CD14-positive monocyte (primary cell): Measurements from ENCODE around the gene MRPL43. TPM values are rescaled to one million over a fixed set of nuclear protein-coding genes. Genes with fewer than 3 reads are reported as not detected.

Source experiments
- DNase-seq, 3 donors: peaks; one replicate each; pipeline ENCODE4 v3.0.0-alpha.2; 2011 to 2022
- H2AFZ ChIP-seq: 2 replicates; pipeline ENCODE4 v1.6.0; 2012; ENCODE audit warnings: mild to moderate bottlenecking, low read depth, low read length, inconsistent platforms; ENCODE audit not compliant: insufficient read depth, poor library complexity, severe bottlenecking
- H3K27ac ChIP-seq, 2 donors: 1 replicate in 1 of 2; 2 replicates in 1 of 2; pipeline ENCODE4 v1.5.1; 2012 to 2013; ENCODE audit warnings: low read length in 2 of 2, control low read depth in 1 of 2, inconsistent platforms in 1 of 2, low read depth in 1 of 2, mild to moderate bottlenecking in 1 of 2
- H3K27me3 ChIP-seq, 2 donors: one replicate each; pipeline versions ENCODE4 v1.6.0 to v1.6.1; 2011 to 2013; ENCODE audit warnings: low read length in 2 of 2; ENCODE audit not compliant: control insufficient read depth in 2 of 2, insufficient read depth in 2 of 2
- H3K36me3 ChIP-seq, 2 donors: replicated peaks in 1 of 2; 1 replicate in 1 of 2; 2 replicates in 1 of 2; pipeline versions ENCODE4 v1.5.1 to v1.6.1; 2012 to 2013; ENCODE audit warnings: low read length in 2 of 2, control low read depth in 1 of 2, inconsistent platforms in 1 of 2, mild to moderate bottlenecking in 1 of 2; ENCODE audit not compliant: insufficient read depth in 2 of 2, control insufficient read depth in 1 of 2
- H3K4me1 ChIP-seq, 2 donors: 1 replicate in 1 of 2; 2 replicates in 1 of 2; pipeline versions ENCODE4 v1.5.1 to v1.6.1; 2012 to 2013; ENCODE audit warnings: low read length in 2 of 2, control low read depth in 1 of 2, inconsistent platforms in 1 of 2, mild to moderate bottlenecking in 1 of 2, moderate library complexity in 1 of 2; ENCODE audit not compliant: insufficient read depth in 2 of 2, control insufficient read depth in 1 of 2
- H3K4me2 ChIP-seq: replicated peaks from 2 replicates; pipeline ENCODE3; 2012; ENCODE audit warnings: low read length, moderate library complexity, mild to moderate bottlenecking; ENCODE audit not compliant: poor library complexity, severe bottlenecking; ENCODE audit errors: extremely low read depth
- H3K4me3 ChIP-seq, 3 experiments: fragments of 200-600 bp in 1 of 3; sonication (generic) in 1 of 3; replicated peaks in 1 of 3; 1 replicate in 2 of 3; 2 replicates in 1 of 3; pipeline ENCODE4 v1.5.1; 2011 to 2013; ENCODE audit warnings: low read length in 3 of 3, mild to moderate bottlenecking in 3 of 3, control low read depth in 2 of 3, low read depth in 2 of 3, inconsistent platforms in 1 of 3, moderate library complexity in 1 of 3
- H3K79me2 ChIP-seq: 2 replicates; pipeline ENCODE4 v1.6.0; 2012; ENCODE audit warnings: mild to moderate bottlenecking, control low read depth, inconsistent platforms, low read length, moderate library complexity; ENCODE audit not compliant: insufficient read depth
- H3K9ac ChIP-seq: 2 replicates; pipeline ENCODE4 v1.6.0; 2017; ENCODE audit warnings: low read length, mild to moderate bottlenecking; ENCODE audit not compliant: insufficient read depth, poor library complexity, severe bottlenecking
- H3K9me3 ChIP-seq, 2 donors: replicated peaks in 1 of 2; 1 replicate in 1 of 2; 2 replicates in 1 of 2; pipeline versions ENCODE4 v1.5.1 to v1.6.1; 2012 to 2013; ENCODE audit warnings: low read length in 2 of 2, control low read depth in 1 of 2; ENCODE audit not compliant: control insufficient read depth in 1 of 2, insufficient read depth in 1 of 2
- H4K20me1 ChIP-seq: 2 replicates; pipeline ENCODE4 v1.6.0; 2012; ENCODE audit warnings: mild to moderate bottlenecking, low read length, control low read depth, moderate library complexity; ENCODE audit not compliant: insufficient read depth
- H3K27ac Mint-ChIP-seq, 7 donors: one replicate each; pipeline ENCODE4 v1.8.0; 2020; ENCODE audit warnings: mild to moderate bottlenecking in 7 of 7, mixed read lengths in 7 of 7, moderate library complexity in 6 of 7, inconsistent platforms in 2 of 7
- H3K27me3 Mint-ChIP-seq, 3 donors: one replicate each; pipeline ENCODE4 v1.8.0; 2021 to 2022; ENCODE audit warnings: low read depth in 3 of 3, mild to moderate bottlenecking in 3 of 3, mixed read lengths in 3 of 3, moderate library complexity in 3 of 3, inconsistent platforms in 1 of 3
- H3K36me3 Mint-ChIP-seq, 2 donors: one replicate each; pipeline ENCODE4 v1.8.0; 2020; ENCODE audit warnings: mixed read lengths in 2 of 2, inconsistent platforms in 1 of 2, mild to moderate bottlenecking in 1 of 2
- H3K4me1 Mint-ChIP-seq: one replicate; pipeline ENCODE4 v1.8.0; 2020; ENCODE audit warnings: mild to moderate bottlenecking, mixed read lengths
- H3K4me3 Mint-ChIP-seq, 2 donors: one replicate each; pipeline ENCODE4 v1.8.0; 2020; ENCODE audit warnings: mild to moderate bottlenecking in 2 of 2, mixed read lengths in 2 of 2, moderate library complexity in 1 of 2
- H3K9me3 Mint-ChIP-seq, 7 donors: one replicate each; pipeline ENCODE4 v1.8.0; 2020 to 2022; ENCODE audit warnings: mixed read lengths in 7 of 7, mild to moderate bottlenecking in 6 of 7, moderate library complexity in 6 of 7, inconsistent platforms in 2 of 7
- WGBS: methylation state at CpG from one replicate; pipeline ENCODE4 v1.1.5; 2013; ENCODE audit warnings: missing lambda C conversion rate; ENCODE audit not compliant: insufficient coverage; 5-methylcytosine and 5-hydroxymethylcytosine counted together
- intact Hi-C, 2 donors: fragments of 100-400 bp; cut with micrococcal nuclease; formaldehyde crosslinking; loops; one replicate each; pipeline versions ENCODE4 v1.15.0 to v1.15.1; 2023
- polyA plus RNA-seq, 3 donors: library from polyadenylated mRNA; depleted of rRNA in 1 of 3; unstranded in 2 of 3; stranded (reverse) in 1 of 3; fragments of 300-500 nt in 2 of 3; fragments of >200 nt in 1 of 3; fragmentation: Illumina TruSeq in 2 of 3; gene quantifications; 1 replicate in 2 of 3; 2 replicates in 1 of 3; pipeline ENCODE4 v1.2.3, GENCODE V29; 2012 to 2021
- TF ChIP-seq, protein P1 (sequence below): fragments of 200-600 bp; IDR thresholded peaks from one replicate; pipeline ENCODE4 v1.8.0; 2022; ENCODE audit warnings: antibody characterized with exemption, mild to moderate bottlenecking

Gene MRPL43
- polyA plus RNA-seq, 3 donors, result 69.5 to 123 (median 98.0) TPM

DNA sequence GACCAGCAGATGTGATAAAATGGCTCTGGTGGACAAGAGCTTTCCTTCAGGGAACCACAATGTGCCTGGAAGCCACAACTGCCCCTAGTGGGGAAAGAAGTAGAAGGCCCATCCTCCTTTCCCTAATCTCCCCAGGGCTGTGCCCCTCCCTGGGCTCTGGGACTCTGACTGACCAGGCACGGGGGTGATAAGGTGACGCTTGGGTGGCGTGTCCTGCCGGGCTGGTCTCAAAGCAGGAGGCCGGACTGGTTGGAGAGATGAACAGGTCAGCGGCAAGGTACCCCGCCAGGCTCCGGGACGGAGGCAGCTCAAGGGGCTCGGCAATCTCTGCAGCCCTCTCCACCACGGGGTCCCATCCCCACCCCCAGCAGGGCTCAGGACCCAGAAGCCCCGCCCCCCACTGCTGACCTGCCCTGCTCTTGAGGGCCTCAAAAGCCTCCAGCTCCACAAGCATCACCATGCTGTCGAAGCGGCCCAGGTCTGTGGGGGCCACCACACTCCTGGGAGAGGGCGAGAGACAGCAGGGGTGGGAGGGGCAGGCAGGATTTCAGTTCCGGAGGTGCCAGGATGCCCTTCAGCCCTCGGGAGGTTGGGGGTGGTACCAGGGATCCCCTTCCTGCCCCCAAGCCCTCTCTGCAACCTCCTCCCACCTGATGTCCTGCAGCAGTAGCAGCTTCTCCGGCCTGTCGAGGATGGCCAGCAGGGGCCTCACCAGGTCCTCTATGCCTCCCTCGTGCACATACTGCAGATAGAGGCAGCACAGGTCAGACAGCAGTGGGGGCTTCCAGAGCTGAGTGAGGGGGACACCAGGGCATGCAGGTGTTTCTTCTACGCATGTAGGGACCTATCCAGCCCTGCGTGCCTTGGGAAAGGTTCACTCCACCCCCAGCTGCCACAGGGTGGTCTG is 24.5 kb upstream of the MRPL43 start:
- peaks cover 3 to 18% (median 16%) of the 10 kb centered on the region in 3 donors for H3K27me3 Mint-ChIP-seq
- Histone ChIP-seq H3K27ac (no peak overlapping the region), H3K4me2 (no peak overlapping the region), H3K36me3 (no peaks in the 10 kb centered on the region), H2AFZ (no peak overlapping the region), H3K4me1 (peaks cover 5 to 8% of the 10 kb centered on the region in 2 donors), H4K20me1 (no peaks in the 10 kb centered on the region), H3K79me2 (no peaks in the 10 kb centered on the region), H3K9me3 (no peaks in the 10 kb centered on the region), H3K27me3 (no peaks in the 10 kb centered on the region), H3K4me3 (no peak overlapping the region), H3K9ac (no peak overlapping the region)
- 85% methylated on average over 7 of the region's 22 CpGs for WGBS
- H3K36me3 Mint-ChIP-seq, result peaks cover 0 to 5% of the 10 kb centered on the region in 2 donors
- TF ChIP-seq, protein P1, sequence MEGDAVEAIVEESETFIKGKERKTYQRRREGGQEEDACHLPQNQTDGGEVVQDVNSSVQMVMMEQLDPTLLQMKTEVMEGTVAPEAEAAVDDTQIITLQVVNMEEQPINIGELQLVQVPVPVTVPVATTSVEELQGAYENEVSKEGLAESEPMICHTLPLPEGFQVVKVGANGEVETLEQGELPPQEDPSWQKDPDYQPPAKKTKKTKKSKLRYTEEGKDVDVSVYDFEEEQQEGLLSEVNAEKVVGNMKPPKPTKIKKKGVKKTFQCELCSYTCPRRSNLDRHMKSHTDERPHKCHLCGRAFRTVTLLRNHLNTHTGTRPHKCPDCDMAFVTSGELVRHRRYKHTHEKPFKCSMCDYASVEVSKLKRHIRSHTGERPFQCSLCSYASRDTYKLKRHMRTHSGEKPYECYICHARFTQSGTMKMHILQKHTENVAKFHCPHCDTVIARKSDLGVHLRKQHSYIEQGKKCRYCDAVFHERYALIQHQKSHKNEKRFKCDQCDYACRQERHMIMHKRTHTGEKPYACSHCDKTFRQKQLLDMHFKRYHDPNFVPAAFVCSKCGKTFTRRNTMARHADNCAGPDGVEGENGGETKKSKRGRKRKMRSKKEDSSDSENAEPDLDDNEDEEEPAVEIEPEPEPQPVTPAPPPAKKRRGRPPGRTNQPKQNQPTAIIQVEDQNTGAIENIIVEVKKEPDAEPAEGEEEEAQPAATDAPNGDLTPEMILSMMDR, result no peak
- peaks cover 0 to 3% (median 0%) of the 10 kb centered on the region in 7 donors for H3K9me3 Mint-ChIP-seq
- H3K4me1 Mint-ChIP-seq, result peaks cover 16% of the 10 kb centered on the region
- intact Hi-C loops, result loop anchor here in 1 of 2 donors (5.0 kb wide), 1 partner anchor 44 kb away; the partner anchor contains the start of gene SEMA4G
- no peak for DNase-seq
- H3K4me3 Mint-ChIP-seq, result no peak overlapping the region
- H3K27ac Mint-ChIP-seq, result no peak overlapping the region

- TF ChIP-seq, protein P1, result no peak
- H3K27me3 Mint-ChIP-seq, result peaks cover 3 to 18% (median 11%) of the 10 kb centered on the region in 3 donors
- no peak overlapping the region for H3K27ac Mint-ChIP-seq
- H3K4me3 Mint-ChIP-seq, result no peak overlapping the region
- no peak overlapping the region for H3K27ac ChIP-seq
- no peaks in the 10 kb centered on the region for H3K9me3 ChIP-seq
- H3K4me1 Mint-ChIP-seq, result peaks cover 16% of the 10 kb centered on the region
- H3K79me2 ChIP-seq, result no peaks in the 10 kb centered on the region
- H3K27me3 ChIP-seq, result no peaks in the 10 kb centered on the region
- intact Hi-C loops, result loop anchor here in 1 of 2 donors (5.0 kb wide), 1 partner anchor 43 kb away; the partner anchor contains the start of gene SEMA4G
- H3K36me3 Mint-ChIP-seq, result peaks cover 1 to 17% of the 10 kb centered on the region in 2 donors
- H3K9me3 Mint-ChIP-seq, result peaks cover 0 to 3% (median 0%) of the 10 kb centered on the region in 7 donors
- H2AFZ ChIP-seq, result no peak overlapping the region
- H3K9ac ChIP-seq, result no peak overlapping the region
- no peaks in the 10 kb centered on the region for H4K20me1 ChIP-seq
- H3K36me3 ChIP-seq, result peaks cover 3 to 12% of the 10 kb centered on the region in 2 donors
- H3K4me3 ChIP-seq, result no peak overlapping the region
- DNase-seq, result no peak
- H3K4me2 ChIP-seq, result no peak overlapping the region
- H3K4me1 ChIP-seq, result peaks cover 5 to 8% of the 10 kb centered on the region in 2 donors
- WGBS, result 96% methylated on average over 8 of the region's 22 CpGs
Measured at GRCh38 chr10:101010329-101010728, 23.0 kb upstream of the MRPL43 start.
